EL (cell line): Measurements from ENCODE around the gene HIC1.
A peak's percentile ranks its signal among the peaks of the same experiment; 100 is the strongest.

Experiments
- DNase-seq: peaks from one replicate; pipeline ENCODE4 v3.0.0-alpha.2; 2016

Gene HIC1

GRCh38 chr17:2048805-2049204 is 6.1 kb upstream of the HIC1 start:
- DNase-seq: no peak

- peak; percentile 80 for DNase-seq
These were observed 5.3 kb upstream of the HIC1 start for GRCh38 chr17:2049333-2050299.

- DNase-seq: peak; percentile 77
These were observed 4.4 kb upstream of the HIC1 start for GRCh38 chr17:2050300-2051060.

GRCh38 chr17:2051061-2051932 is 3.6 kb upstream of the HIC1 start:
- DNase-seq: peak; percentile 46

GRCh38 chr17:2051933-2052559 is 2.9 kb upstream of the HIC1 start:
- DNase-seq: no peak

GRCh38 chr17:2053380-2054261 is 1.3 kb upstream of the HIC1 start:
- peak; percentile 83 for DNase-seq

GRCh38 chr17:2054262-2054511 is 716 bp upstream of the HIC1 start:
- DNase-seq: no peak

- DNase-seq: peak; percentile 56
These were observed 646 bp downstream of the HIC1 start for GRCh38 chr17:2055292-2056205.

GRCh38 chr17:2056206-2057174 is 1.6 kb downstream of the HIC1 start:
- peak; percentile 69 for DNase-seq

- peak; percentile 40 for DNase-seq
These were observed 2.4 kb downstream of the HIC1 start for GRCh38 chr17:2057175-2057759.

- no peak for DNase-seq
These were observed 3.1 kb downstream of the HIC1 start for GRCh38 chr17:2057760-2058585.

- no peak for DNase-seq
These were observed 4.0 kb downstream of the HIC1 start for GRCh38 chr17:2058586-2059546.

- DNase-seq: no peak
These were observed 4.9 kb downstream of the HIC1 start for GRCh38 chr17:2059547-2060384.

GRCh38 chr17:2060385-2060658 is 5.4 kb downstream of the HIC1 start:
- DNase-seq: no peak

- no peak for DNase-seq
These were observed 6.0 kb downstream of the HIC1 start for GRCh38 chr17:2060681-2061440.
